NCI-H526 (cell line): ENCODE measurements around the gene ZGPAT.
"Not testable (repeated sequence)": the region's sequence is repeated elsewhere in the genome, so short reads cannot be mapped to it uniquely, and the experiment has no call there.

Experiments used
- DNase-seq, 2 experiments: peaks; one replicate each; lab custom pipeline; 2025; lab: John Stamatoyannopoulos, UW

Gene ZGPAT

DNA sequence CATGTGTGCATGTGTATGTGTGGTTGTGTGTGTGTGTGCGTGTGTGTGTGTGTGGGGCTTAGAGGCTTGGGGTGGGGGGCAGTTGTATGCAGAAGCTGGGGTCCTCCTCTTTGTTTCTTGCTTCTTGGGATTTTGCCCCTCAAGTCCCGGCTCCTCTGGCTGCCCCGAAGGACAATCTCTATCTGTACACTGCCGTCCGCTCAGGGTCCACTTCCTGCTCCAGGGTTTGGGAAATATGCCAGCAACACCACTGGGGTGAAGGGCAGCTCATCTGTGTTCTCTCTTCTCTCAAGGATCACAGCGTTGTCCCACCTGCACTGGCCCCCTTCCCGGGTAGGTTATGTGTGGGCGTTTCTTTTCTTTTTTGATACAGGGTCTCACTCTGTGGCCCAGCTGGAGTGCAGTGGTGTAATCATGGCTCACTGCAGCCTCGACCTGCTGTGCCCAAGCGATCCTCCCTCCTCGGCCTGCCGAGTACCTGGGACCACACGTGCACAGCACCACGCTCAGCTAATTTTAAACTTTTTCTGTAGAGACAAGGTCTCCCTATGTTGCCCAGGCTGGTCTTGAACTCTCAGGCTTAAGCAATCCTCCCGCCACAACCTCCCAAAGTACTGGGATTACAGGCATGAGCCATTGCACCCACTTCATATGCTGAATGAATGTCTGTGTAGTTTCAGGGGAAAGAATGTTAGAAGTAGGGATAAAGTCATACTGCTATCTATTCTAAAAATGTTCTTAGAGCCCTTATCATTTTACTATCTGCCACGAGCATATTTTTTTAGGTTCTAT lies 57.4 kb downstream of the ZGPAT start:
- no peak for DNase-seq

GRCh38 chr20:63765902-63766301 lies 58.1 kb downstream of the ZGPAT start:
- DNase-seq: no peak

DNA sequence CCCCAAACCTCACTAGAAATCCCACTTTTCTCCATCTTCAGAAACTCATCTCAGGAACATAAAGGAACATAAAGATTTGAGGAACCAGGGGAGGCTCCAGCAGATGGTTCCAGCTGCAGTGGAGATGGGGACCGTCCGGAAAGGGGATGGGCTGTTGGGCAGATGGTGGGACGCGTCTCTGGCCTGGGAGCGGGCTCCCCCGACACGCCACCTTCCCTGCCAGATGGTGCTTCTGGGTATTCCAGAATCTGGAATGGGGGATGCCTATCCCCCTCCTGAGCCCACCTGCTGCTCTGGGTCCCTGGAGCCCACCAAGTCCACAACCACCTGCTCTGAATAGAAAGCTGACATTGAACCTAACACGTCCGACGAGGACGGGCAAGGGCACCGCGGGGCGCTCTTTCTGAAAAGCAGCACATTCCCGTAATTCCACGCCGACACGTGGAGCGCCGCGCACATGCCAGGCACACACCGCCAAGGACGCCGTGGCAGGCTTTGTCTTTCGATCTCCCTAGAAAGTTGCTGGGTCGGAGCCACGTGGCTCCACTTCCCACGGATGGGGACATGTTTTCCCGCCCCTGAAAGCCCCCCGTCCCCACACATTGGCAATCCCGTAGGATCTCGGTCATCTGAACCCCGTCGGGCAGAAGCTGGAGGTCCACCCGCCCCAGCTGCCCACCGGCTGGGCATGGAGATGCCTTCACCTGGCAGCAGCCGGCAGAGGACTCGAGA lies 59.0 kb downstream of the ZGPAT start:
- no peak for DNase-seq

DNA sequence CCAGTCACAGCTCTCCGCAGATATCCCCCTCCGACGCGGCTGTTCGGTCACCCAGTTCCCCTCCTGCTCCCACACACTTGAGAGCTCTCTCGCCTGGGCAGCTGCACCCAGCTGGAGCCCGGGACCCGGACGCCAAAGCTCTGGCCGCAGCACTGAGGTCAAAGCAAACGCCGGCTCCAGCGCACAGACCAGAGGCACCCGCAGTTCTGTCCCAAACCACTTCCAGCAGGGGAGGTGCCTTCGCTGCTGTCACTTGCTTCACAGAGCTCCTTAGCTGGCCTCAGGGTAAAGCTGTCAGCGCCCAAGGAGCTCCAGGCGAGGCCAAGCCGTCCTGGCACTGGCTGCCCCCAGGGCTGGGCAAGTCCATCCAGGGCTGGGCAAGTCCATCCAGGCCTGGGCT lies 59.6 kb downstream of the ZGPAT start:
- no peak for DNase-seq

DNA sequence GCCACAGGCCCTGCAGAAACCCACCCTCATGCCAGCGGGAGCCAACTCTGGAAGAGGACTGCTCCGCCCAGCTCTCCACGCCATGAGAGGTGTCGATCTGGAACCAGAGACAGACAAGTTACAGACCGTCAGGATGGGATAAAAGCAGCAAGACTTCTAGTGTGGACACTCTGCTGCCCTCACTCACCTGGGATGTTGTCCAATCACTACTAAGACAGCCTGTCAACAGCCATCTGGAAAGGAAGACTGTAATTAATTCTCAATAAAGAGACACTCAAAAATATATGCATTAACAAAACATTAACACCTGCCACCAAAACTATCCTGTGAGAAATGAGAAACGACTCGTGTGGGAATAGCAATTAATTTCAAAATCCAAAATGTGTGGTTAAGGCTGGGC lies 60.0 kb downstream of the ZGPAT start:
- no peak for DNase-seq

- no peak for DNase-seq
These were observed 61.0 kb downstream of the ZGPAT start for GRCh38 chr20:63768591-63769515.

GRCh38 chr20:63769891-63770474 lies 62.1 kb downstream of the ZGPAT start:
- no peak for DNase-seq

DNA sequence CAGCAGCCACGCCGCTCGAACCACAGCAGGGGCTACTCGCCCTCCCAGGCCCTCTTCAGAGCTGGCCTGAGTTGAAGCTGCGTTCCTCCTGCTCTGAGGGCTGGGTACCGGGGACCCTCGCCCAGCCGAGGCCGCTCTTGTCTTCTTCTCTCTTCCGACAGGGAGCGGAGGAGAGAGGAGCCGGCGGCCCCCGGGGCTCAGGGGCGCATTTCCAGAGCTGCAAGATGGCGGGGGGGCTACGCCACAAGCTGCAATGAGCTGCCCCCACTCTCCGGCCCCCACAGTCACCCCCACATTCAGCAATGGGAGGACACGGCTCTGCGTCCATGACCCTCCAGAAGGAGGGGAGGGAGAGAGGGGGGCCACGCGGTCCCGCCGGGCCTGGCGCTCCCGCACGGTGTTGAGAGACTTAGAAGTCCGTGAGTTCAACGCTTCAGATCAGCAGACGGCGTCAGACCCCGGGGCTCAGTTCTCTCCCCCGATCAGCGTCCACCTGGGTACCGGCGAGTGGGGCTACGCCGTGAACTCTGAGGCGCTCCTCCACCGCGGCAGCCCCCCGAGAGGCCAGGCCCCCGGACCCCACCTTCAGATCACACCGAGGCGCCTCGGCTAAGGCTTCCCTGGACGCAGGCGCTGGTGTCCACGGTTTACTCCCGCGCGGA lies 63.3 kb downstream of the ZGPAT start:
- DNase-seq: no peak

- DNase-seq: no peak
These were observed 65.1 kb downstream of the ZGPAT start for GRCh38 chr20:63772781-63773518.

DNA sequence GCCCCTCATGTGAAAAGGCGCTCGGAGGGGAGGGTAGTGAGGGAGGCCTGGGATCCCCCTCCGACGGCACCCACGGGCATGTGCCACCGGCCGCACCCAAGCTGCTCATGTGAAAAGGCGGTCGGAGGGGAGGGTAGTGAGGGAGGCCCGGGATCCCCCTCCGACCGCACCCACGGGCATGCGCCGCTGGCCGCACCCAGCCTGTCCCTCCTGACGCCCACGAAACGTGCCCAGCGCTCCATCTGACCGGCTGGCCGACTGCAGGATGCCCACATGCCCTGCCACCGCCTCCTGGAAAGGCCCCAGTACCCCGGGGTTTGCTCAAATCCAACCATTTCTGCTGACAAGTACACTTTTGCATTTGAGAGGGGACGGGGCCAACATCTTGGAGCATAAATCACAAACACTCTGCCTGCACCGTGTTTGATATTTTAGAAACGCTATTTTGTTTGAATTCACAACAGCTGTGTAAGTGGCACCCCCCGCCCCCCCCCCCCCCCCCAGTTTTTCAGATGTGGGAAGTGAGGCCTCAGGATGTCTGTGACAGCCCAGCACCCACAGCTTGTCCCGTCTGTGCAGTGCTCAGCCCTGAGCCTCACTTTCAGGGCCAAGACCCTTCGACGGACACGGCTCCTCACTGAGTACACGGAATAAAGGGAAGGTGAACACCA lies 65.9 kb downstream of the ZGPAT start:
- DNase-seq: no peak

DNA sequence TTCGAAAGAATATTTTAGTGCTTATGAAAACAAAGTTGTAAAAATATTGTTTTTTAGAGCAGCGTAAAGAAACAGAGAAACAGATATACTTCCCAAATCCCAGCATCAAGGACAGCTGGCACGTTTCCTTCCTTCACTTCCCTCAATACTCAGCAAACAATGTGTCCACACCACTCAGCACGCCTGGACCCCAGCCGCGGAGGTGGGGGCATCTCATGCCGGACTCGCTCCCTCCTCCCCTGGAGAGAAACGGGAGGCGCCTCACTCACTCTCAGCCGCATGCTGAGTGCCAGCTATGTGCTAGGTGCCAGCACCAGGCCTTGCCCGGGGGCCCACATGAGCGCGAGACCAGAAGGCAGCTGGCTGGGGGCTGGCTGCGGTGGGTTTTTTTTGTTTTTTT lies 66.5 kb downstream of the ZGPAT start:
- DNase-seq: no peak

- DNase-seq: peak; percentile 32 to 82
These were observed 67.5 kb downstream of the ZGPAT start for GRCh38 chr20:63775096-63775978.

- not testable (repeated sequence) for DNase-seq
These were observed 69.0 kb downstream of the ZGPAT start for GRCh38 chr20:63776875-63777274.

DNA sequence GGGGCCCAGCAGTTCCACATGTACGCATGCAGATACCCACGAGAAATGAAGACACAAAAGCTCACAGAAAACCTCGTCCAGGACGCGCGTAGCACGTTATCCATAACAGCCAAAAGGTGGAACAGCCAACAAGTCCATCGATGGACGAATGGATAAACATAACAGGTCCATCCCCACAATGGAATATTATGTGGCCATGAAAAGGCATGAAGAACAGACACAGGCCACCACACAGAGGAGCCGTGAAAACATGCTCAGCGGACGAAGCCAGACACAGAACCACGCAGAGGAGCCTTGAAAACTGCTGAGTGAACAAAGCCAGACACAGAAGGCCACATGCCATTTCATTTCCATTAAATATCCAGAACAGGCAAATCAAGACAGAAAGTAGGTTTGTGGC lies 69.8 kb downstream of the ZGPAT start:
- DNase-seq: no peak

GRCh38 chr20:63778034-63778752 lies 70.4 kb downstream of the ZGPAT start:
- no peak for DNase-seq

DNA sequence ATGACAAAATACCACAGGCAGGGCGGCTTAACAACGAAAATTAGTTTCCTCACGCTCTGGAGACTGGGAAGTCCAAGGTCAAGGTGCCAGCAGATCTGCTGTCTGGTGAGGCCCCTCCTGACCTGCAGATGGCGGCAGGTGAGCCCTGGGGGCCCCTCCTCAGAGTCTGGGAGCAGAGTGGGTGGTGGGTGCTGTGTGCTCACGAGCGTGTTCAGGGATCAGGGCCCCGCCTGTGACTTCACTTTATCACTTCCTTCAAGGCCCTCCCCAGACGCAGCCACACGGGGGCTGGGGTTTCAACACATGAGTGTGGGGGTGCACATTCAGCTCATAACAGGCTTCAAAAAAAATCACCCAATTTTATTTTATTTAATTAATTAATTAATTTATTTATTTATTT lies 71.0 kb downstream of the ZGPAT start:
- no peak for DNase-seq

- DNase-seq: no peak
These were observed 73.3 kb downstream of the ZGPAT start for GRCh38 chr20:63781181-63781580.

GRCh38 chr20:63782051-63782471 lies 74.2 kb downstream of the ZGPAT start:
- peak in 1 of 2 experiments; percentile 35 for DNase-seq
